GM12878 (cell line): Measurements from ENCODE around the gene CDON. TPM values are rescaled to one million over a fixed set of nuclear protein-coding genes. Genes with fewer than 3 reads are reported as not detected.

Experiments used
- ATAC-seq: fragments of 200-7000 bp; cut with Tn5 transposase; 3 replicates; pipeline ENCODE4 v1.9.1; 2020; ENCODE audit warnings: mild to moderate bottlenecking, moderate library complexity
- BruUV-seq: library from RNA; stranded (reverse); fragments of 400-500 nt; replicated peaks from 2 replicates; lab custom pipeline; 2021; lab: Mats Ljungman, UMichigan
- CTCF ChIA-PET: fragments of 300-600 bp; sonication (Branson Sonifier 250); formaldehyde crosslinking; extraction: SDS; loops from one replicate; lab custom pipeline; 2021; ENCODE audit warnings: inconsistent platforms; lab: Yijun Ruan, JAX
- POLR2A ChIA-PET: fragments of 350-600 bp; formaldehyde crosslinking; extraction: SDS; loops from one replicate; lab custom pipeline; 2021; ENCODE audit warnings: inconsistent platforms; lab: Charles Lee
- RAD21 ChIA-PET: fragments of 300-600 bp; sonication (Branson Sonifier 250); formaldehyde crosslinking; loops from one replicate; lab custom pipeline; 2023; ENCODE audit warnings: antibody characterized with exemption; ENCODE audit not compliant: unreplicated experiment; lab: Charles Lee
- SMC1A ChIA-PET: fragments of 300-600 bp; sonication (Branson Sonifier 250); formaldehyde crosslinking; loops from one replicate; lab custom pipeline; 2023; ENCODE audit not compliant: unreplicated experiment, uncharacterized antibody; lab: Charles Lee
- DNase-seq: peaks from one replicate; pipeline ENCODE4 v3.0.0-alpha.2; 2011; ENCODE audit warnings: low read depth, low spot score
- FAIRE-seq: peaks from 3 replicates; lab custom pipeline; 2011; peaks lifted over from hg19 to GRCh38; lab: Jason Lieb, UNC
- H2AFZ ChIP-seq: 2 replicates; pipeline ENCODE4 v1.6.0; 2011; ENCODE audit warnings: low read depth, low read length, control low read depth; ENCODE audit not compliant: control insufficient read depth
- H3K27ac ChIP-seq: 2 replicates; pipeline ENCODE4 v1.5.1; 2011; ENCODE audit warnings: control low read depth; ENCODE audit not compliant: control insufficient read depth, insufficient read depth
- H3K27me3 ChIP-seq, 2 experiments: replicated peaks in 1 of 2; 2 replicates each; pipeline versions ENCODE4 v1.6.0 to v1.6.1; 2011; ENCODE audit warnings: low read length in 1 of 2; ENCODE audit not compliant: control insufficient read depth in 2 of 2, insufficient read depth in 2 of 2
- H3K36me3 ChIP-seq, 2 experiments: 2 replicates each; pipeline ENCODE4 v1.5.1; 2011; ENCODE audit warnings: low read length in 1 of 2; ENCODE audit not compliant: control insufficient read depth in 2 of 2, insufficient read depth in 2 of 2
- H3K4me1 ChIP-seq: 2 replicates; pipeline ENCODE4 v1.6.1; 2011; ENCODE audit warnings: mild to moderate bottlenecking, low read length, moderate library complexity, mixed read lengths; ENCODE audit not compliant: control insufficient read depth, insufficient read depth
- H3K4me2 ChIP-seq: 2 replicates; pipeline ENCODE4 v1.6.0; 2011; ENCODE audit warnings: control low read depth; ENCODE audit not compliant: control insufficient read depth, insufficient read depth
- H3K4me3 ChIP-seq: fragments of 200-600 bp; sonication (generic); 2 replicates; pipeline ENCODE4 v1.5.1; 2016
- H3K79me2 ChIP-seq: 2 replicates; pipeline ENCODE4 v1.6.0; 2011; ENCODE audit warnings: low read length; ENCODE audit not compliant: control insufficient read depth, insufficient read depth
- H3K9ac ChIP-seq: 2 replicates; pipeline ENCODE4 v1.8.0; 2011; ENCODE audit warnings: low read length, control low read depth, mixed read lengths; ENCODE audit not compliant: control insufficient read depth, insufficient read depth
- H3K9me3 ChIP-seq: replicated peaks from 3 replicates; pipeline ENCODE4 v1.5.1; 2011; ENCODE audit warnings: mild to moderate bottlenecking, low read length; ENCODE audit not compliant: control insufficient read depth, insufficient read depth
- H4K20me1 ChIP-seq: 2 replicates; pipeline ENCODE4 v1.6.0; 2011; ENCODE audit not compliant: control insufficient read depth, insufficient read depth
- EP300 ChIP-seq, 2 experiments: fragments of 150-350 bp in 1 of 2; IDR thresholded peaks; 2 replicates each; pipeline ENCODE4 v1.6.1; 2011 to 2012; ENCODE audit warnings: low read depth in 2 of 2, low read length in 2 of 2, borderline replicate concordance in 1 of 2, improper control_type of control experiment in 1 of 2, inconsistent platforms in 1 of 2; ENCODE audit not compliant: control insufficient read depth in 1 of 2
- FOXK2 ChIP-seq: fragments of 450-650 bp; IDR thresholded peaks from 2 replicates; pipeline ENCODE4 v1.6.1; 2017; ENCODE audit warnings: mild to moderate bottlenecking, moderate library complexity
- KDM1A ChIP-seq: fragments of 200-600 bp; sonication (generic); IDR thresholded peaks from 2 replicates; pipeline ENCODE4 v1.6.1; 2016; ENCODE audit warnings: borderline replicate concordance
- KLF5 ChIP-seq: fragments of 450-650 bp; IDR thresholded peaks from 2 replicates; pipeline ENCODE4 v1.6.1; 2014; ENCODE audit warnings: mild to moderate bottlenecking; ENCODE audit not compliant: partially characterized antibody
- NFIC ChIP-seq: IDR thresholded peaks from 2 replicates; pipeline ENCODE4 v1.6.1; 2012; ENCODE audit warnings: low read depth, mild to moderate bottlenecking, inconsistent platforms, low read length, moderate library complexity
- RUNX3 ChIP-seq: IDR thresholded peaks from 2 replicates; pipeline ENCODE4 v1.6.1; 2012; ENCODE audit warnings: low read length, inconsistent platforms
- SUPT20H ChIP-seq: IDR thresholded peaks from 2 replicates; pipeline ENCODE4 v1.6.1; 2011; ENCODE audit warnings: low read depth, mild to moderate bottlenecking, low read length, moderate library complexity, borderline replicate concordance; ENCODE audit not compliant: control insufficient read depth
- ZNF217 ChIP-seq: fragments of 450-650 bp; IDR thresholded peaks from 2 replicates; pipeline ENCODE4 v1.6.1; 2017; ENCODE audit warnings: antibody characterized with exemption, mild to moderate bottlenecking
- ZNF622 ChIP-seq: fragments of 450-650 bp; IDR thresholded peaks from 2 replicates; pipeline ENCODE4 v1.6.1; 2017; ENCODE audit warnings: mild to moderate bottlenecking, inconsistent platforms
- WGBS: methylation state at CpG from one replicate; pipeline ENCODE4 v1.1.6; 2016; ENCODE audit warnings: low lambda C conversion rate; ENCODE audit not compliant: insufficient replicate concordance, insufficient coverage; ENCODE audit errors: missing lambda C conversion rate; 5-methylcytosine and 5-hydroxymethylcytosine counted together
- in situ Hi-C: fragments of 300-500 bp; cut with MboI; formaldehyde crosslinking; loops from 9 replicates; pipeline ENCODE4 v1.14.3; 2018; ENCODE audit warnings: mixed read lengths
- intact Hi-C: fragments of 100-400 bp; cut with micrococcal nuclease; formaldehyde crosslinking; loops from one replicate; pipeline ENCODE4 v1.14.2; 2022; ENCODE audit not compliant: unreplicated experiment
- polyA plus RNA-seq, 11 experiments: library from polyadenylated mRNA; depleted of rRNA in 4 of 11; unstranded in 6 of 11; stranded (reverse) in 5 of 11; fragments of >200 nt; fragmentation: Nextera tagmentation in 4 of 11; fragmentation: Illumina TruSeq in 1 of 11; extraction: Ambion mirVana in 4 of 11; extraction: Trizol in 1 of 11; gene quantifications; 1 replicate in 1 of 11; 2 replicates in 10 of 11; pipeline versions ENCODE4 v1.2.1 to v1.2.3, GENCODE V29; 2011 to 2016; ENCODE audit warnings: inconsistent platforms in 2 of 11, missing spikeins in 2 of 11, low read depth in 1 of 11
- total RNA-seq, 4 experiments: library from RNA; depleted of rRNA in 3 of 4; stranded (reverse); fragments of >200 nt in 3 of 4; fragmentation: Illumina TruSeq in 1 of 4; extraction: Trizol in 1 of 4; gene quantifications; 2 replicates each; pipeline versions ENCODE4 v1.2.1 to v1.2.3, GENCODE V29; 2013 to 2021
- TF ChIP-seq, protein P1 (sequence below): fragments of 150-350 bp; IDR thresholded peaks from 2 replicates; pipeline ENCODE4 v1.6.1; 2014; ENCODE audit warnings: mild to moderate bottlenecking, low read depth, low read length
- TF ChIP-seq, protein P2 (sequence below): fragments of 450-650 bp; IDR thresholded peaks from 2 replicates; pipeline ENCODE4 v1.6.1; 2016; ENCODE audit warnings: mild to moderate bottlenecking

The CDON gene
- total and polyA plus RNA-seq, 10 of the 15 experiments (the other 5 are each of a cell fraction or from before 2014, with no cell fraction given) = 0.07 to 4.2 (median 0.36) TPM

DNA sequence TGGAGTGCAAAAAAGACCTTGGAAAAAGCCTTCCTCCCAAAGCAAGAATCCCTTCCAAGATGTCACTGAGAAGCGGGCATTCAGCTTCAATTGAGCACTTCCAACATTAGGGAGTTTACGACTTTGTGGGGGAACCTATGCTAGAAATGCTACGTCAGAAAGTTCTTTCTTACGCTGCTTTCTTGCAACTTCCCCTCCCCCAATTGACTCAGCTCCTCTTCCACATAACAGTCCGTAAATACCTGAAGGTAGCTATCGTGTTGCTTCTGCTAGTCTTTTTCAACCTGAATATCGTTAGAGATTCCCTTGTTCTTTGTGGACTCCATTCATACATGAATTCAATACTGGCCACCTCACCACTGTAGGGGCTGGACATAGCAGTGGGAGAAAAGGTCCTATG lies 69.8 kb downstream of the CDON start:
- intact Hi-C loops = no loop called here
- CTCF ChIA-PET = interaction anchor here (1.3 kb wide), 1 partner anchor 195 kb away, joined by 3 read pairs; no protein-coding TSS in a partner anchor
- RAD21 ChIA-PET = no interaction called here
- no peaks in the 10 kb centered on the region for H3K36me3 ChIP-seq
- H2AFZ ChIP-seq = no peak overlapping the region
- TF ChIP-seq EP300 (IDR thresholded peaks at IDR 0.05; ENCODE audit: borderline replicate concordance in 1 of 2, control insufficient read depth in 1 of 2, low read depth in 2 of 2, low read length in 2 of 2) (no peak), ZNF622 (no peak), KDM1A (no peak), FOXK2 (no peak), SUPT20H (no peak), NFIC (no peak), KLF5 (no peak), RUNX3 (no peak), ZNF217 (no peak)
- TF ChIP-seq, protein P1, sequence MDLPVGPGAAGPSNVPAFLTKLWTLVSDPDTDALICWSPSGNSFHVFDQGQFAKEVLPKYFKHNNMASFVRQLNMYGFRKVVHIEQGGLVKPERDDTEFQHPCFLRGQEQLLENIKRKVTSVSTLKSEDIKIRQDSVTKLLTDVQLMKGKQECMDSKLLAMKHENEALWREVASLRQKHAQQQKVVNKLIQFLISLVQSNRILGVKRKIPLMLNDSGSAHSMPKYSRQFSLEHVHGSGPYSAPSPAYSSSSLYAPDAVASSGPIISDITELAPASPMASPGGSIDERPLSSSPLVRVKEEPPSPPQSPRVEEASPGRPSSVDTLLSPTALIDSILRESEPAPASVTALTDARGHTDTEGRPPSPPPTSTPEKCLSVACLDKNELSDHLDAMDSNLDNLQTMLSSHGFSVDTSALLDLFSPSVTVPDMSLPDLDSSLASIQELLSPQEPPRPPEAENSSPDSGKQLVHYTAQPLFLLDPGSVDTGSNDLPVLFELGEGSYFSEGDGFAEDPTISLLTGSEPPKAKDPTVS = no peak
- TF ChIP-seq, protein P2, sequence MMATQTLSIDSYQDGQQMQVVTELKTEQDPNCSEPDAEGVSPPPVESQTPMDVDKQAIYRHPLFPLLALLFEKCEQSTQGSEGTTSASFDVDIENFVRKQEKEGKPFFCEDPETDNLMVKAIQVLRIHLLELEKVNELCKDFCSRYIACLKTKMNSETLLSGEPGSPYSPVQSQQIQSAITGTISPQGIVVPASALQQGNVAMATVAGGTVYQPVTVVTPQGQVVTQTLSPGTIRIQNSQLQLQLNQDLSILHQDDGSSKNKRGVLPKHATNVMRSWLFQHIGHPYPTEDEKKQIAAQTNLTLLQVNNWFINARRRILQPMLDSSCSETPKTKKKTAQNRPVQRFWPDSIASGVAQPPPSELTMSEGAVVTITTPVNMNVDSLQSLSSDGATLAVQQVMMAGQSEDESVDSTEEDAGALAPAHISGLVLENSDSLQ = no peak
- peaks cover 8% of the 10 kb centered on the region for H3K4me1 ChIP-seq
- H3K4me2 ChIP-seq = no peak overlapping the region
- SMC1A ChIA-PET = interaction anchor here (3.7 kb wide), 1 partner anchor 10 kb away, joined by 31 read pairs; no protein-coding TSS in a partner anchor
- in situ Hi-C loops = no loop called here
- H3K79me2 ChIP-seq = no peaks in the 10 kb centered on the region
- POLR2A ChIA-PET = no interaction called here
- WGBS = 79% methylated on average over 7 of the region's 7 CpGs
- no peak overlapping the region for H3K27ac ChIP-seq
- H3K9ac ChIP-seq = no peak overlapping the region
- no TSS peak for BruUV-seq
- no peak overlapping the region for H3K4me3 ChIP-seq
- DNase-seq (no peak), ATAC-seq (no peak), FAIRE-seq (no peak)
- peaks cover 0 to 2% of the 10 kb centered on the region in 2 experiments; a peak in 1 of 4 replicates for H3K27me3 ChIP-seq
- H3K9me3 ChIP-seq = no peaks in the 10 kb centered on the region; the same call in 2 of the 3 replicates
- H4K20me1 ChIP-seq = no peaks in the 10 kb centered on the region
